GM21526 (cell line): ENCODE results near the gene LMTK2.

Experiments
- ATAC-seq: cut with Tn5 transposase; IDR thresholded peaks from one replicate; pipeline ENCODE4 v1.9.1; 2021; ENCODE audit warnings: moderate library complexity; ENCODE audit not compliant: unreplicated experiment, low FRiP score

The LMTK2 gene

GRCh38 chr7:98252425-98253054 is 145.9 kb downstream of the LMTK2 start:
- ATAC-seq = no peak

GRCh38 chr7:98254516-98254915 is 147.9 kb downstream of the LMTK2 start:
- ATAC-seq = no peak

GRCh38 chr7:98254951-98255610 is 148.4 kb downstream of the LMTK2 start:
- no peak for ATAC-seq

GRCh38 chr7:98256431-98256830 is 149.8 kb downstream of the LMTK2 start:
- ATAC-seq = no peak

GRCh38 chr7:98257701-98258100 is 151.0 kb downstream of the LMTK2 start:
- ATAC-seq = no peak
